Tibial artery (tissue), 4 donors: ENCODE measurements around the gene LMF1.

Experiments used
- DNase-seq, 2 donors: peaks; one replicate each; pipeline ENCODE4 v3.0.0-alpha.2; 2019
- H3K27ac ChIP-seq, 2 donors: fragments of 200-600 bp; sonication (generic) in 1 of 2; 1 replicate in 1 of 2; 2 replicates in 1 of 2; pipeline ENCODE4 v1.5.1; 2018 to 2019; ENCODE audit warnings: mild to moderate bottlenecking in 1 of 2
- H3K27me3 ChIP-seq, 2 donors: fragments of 200-600 bp; sonication (generic) in 1 of 2; one replicate each; pipeline versions ENCODE4 v1.5.1 to v1.6.0; 2016 to 2019
- H3K36me3 ChIP-seq, 3 donors: fragments of 200-600 bp; sonication (generic) in 2 of 3; one replicate each; pipeline ENCODE4 v1.5.1; 2016 to 2019; ENCODE audit warnings: mild to moderate bottlenecking in 2 of 3
- H3K4me1 ChIP-seq, 4 donors: fragments of 200-600 bp; sonication (generic) in 2 of 4; 1 replicate in 3 of 4; 2 replicates in 1 of 4; pipeline ENCODE4 v1.5.1; 2016 to 2019
- H3K4me3 ChIP-seq, 2 donors: fragments of 200-600 bp; sonication (generic) in 1 of 2; 1 replicate in 1 of 2; 2 replicates in 1 of 2; pipeline ENCODE4 v1.5.1; 2018 to 2019; ENCODE audit warnings: mild to moderate bottlenecking in 2 of 2
- H3K9me3 ChIP-seq, 3 donors: fragments of 200-600 bp; sonication (generic) in 1 of 3; one replicate each; pipeline ENCODE4 v1.5.1; 2016 to 2019
- intact Hi-C: fragments of 100-400 bp; cut with DNase I; formaldehyde crosslinking; loops from one replicate; pipeline ENCODE4 v1.15.0; 2023; ENCODE audit warnings: low total_unique reads
- TF ChIP-seq, protein P1 (sequence below), 2 experiments: fragments of 200-600 bp in 1 of 2; fragments of 450-650 bp in 1 of 2; IDR thresholded peaks; one replicate each; pipeline ENCODE4 v1.5.1; 2017 to 2019; ENCODE audit warnings: antibody characterized with exemption in 2 of 2, mild to moderate bottlenecking in 1 of 2, moderate library complexity in 1 of 2

The LMF1 gene

DNA sequence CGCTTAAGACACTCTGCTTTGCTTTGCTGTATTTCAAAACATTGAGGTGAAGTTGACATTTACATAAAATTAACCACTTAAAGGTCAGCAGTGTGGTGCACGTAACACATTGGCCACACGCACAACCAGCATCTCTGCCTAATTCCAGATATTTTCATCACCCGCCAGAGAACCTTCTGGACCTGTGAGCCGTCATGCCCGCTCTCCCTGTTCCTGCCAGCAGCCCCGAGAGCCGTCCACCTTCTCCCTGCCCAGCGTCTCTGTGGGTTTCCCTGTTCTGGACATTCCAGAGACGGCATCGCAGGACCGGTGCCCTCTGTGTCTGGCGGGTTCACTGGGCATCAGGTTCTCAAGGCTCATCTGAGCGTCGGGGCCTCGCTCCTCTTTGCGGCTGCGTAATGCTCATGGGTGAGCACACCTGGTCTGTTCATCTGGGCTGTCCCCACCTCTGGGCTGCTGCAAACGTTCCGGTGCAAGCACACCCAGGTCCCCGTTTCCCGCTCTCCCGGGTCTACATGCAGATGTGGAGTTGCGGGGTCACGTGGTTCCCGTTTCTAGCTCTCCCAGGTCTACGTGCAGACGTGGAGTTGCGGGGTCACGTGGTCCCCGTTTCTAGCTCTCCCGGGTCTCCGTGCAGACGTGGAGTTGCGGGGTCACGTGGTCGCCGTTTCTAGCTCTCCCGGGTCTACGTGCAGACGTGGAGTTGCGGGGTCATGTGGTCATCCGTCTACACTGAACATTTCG lies 122.1 kb downstream of the LMF1 start:
- Histone ChIP-seq H3K27ac (no peak overlapping the region), H3K4me3 (no peak overlapping the region), H3K36me3 (no peaks in the 10 kb centered on the region), H3K9me3 (no peaks in the 10 kb centered on the region), H3K27me3 (no peaks in the 10 kb centered on the region), H3K4me1 (no peaks in the 10 kb centered on the region)
- DNase-seq = no peak
- intact Hi-C loops = no loop called here
- TF ChIP-seq, protein P1, sequence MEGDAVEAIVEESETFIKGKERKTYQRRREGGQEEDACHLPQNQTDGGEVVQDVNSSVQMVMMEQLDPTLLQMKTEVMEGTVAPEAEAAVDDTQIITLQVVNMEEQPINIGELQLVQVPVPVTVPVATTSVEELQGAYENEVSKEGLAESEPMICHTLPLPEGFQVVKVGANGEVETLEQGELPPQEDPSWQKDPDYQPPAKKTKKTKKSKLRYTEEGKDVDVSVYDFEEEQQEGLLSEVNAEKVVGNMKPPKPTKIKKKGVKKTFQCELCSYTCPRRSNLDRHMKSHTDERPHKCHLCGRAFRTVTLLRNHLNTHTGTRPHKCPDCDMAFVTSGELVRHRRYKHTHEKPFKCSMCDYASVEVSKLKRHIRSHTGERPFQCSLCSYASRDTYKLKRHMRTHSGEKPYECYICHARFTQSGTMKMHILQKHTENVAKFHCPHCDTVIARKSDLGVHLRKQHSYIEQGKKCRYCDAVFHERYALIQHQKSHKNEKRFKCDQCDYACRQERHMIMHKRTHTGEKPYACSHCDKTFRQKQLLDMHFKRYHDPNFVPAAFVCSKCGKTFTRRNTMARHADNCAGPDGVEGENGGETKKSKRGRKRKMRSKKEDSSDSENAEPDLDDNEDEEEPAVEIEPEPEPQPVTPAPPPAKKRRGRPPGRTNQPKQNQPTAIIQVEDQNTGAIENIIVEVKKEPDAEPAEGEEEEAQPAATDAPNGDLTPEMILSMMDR (IDR thresholded peaks at IDR 0.05) = no peak

DNA sequence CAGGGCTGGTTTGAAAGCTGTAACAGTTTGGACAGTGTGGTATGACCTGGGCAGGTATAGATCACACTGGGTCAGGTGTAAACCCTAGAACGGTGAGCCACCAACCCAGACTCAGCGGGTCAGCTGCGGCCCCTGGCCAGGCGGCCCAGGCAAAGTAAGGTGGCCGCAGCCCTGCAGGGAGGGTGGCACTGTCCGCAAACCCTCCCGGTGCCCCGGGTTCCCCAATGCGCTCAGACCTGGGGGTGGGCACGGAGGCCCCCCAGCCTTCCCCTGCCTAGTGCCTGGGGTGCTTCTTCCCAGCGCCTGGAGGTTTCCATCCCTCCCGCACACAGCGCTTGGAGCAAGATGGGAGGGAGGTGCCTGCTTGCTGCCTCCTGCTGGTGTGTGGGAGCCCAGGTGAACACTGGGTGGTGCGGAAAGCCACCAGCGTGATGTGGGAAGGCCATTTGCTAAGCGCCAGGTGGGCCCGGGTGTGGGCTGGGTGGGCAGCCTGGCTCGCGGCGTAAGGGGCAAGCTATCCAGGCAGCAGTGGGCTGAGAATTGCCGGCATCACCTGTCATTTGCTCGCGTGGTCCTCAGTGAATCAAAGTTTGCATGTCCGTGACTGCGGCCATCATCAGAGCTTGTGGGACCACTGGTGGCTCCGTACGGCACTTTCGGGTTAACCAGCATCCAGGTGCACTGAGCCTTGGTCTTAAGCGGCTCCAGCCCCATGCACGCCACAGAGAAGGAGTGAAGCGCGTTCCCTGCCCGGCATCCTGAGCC lies 122.9 kb downstream of the LMF1 start:
- Histone ChIP-seq H3K27me3 (peaks cover 0 to 4% of the 10 kb centered on the region in 2 donors), H3K4me1 (no peaks in the 10 kb centered on the region), H3K9me3 (no peaks in the 10 kb centered on the region), H3K4me3 (no peak overlapping the region), H3K36me3 (no peaks in the 10 kb centered on the region), H3K27ac (no peak overlapping the region)
- DNase-seq = no peak
- TF ChIP-seq, protein P1 (IDR thresholded peaks at IDR 0.05) = no peak
- intact Hi-C loops = no loop called here

DNA sequence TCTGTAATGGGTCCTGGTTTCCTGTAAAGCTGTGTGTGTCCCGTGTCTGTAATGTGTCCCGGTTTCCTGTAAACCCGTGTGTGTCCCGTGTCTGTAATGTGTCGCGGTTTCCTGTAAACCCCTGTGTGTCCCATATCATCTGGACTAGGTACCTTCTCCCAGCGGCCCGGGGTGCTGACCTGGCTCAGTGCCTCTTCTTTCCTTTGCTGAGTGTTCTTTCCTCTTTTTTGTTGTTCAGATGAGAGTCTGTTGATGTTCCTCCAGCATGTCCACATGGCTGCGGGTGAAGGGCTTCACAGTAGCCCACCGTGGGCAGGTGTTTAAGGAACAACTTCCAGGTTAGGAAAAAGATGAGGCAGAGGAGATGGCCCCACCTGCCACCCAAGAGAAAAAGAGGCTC lies 123.6 kb downstream of the LMF1 start:
- Histone ChIP-seq H3K4me3 (no peak overlapping the region), H3K36me3 (no peaks in the 10 kb centered on the region), H3K4me1 (no peaks in the 10 kb centered on the region), H3K27ac (no peak overlapping the region), H3K9me3 (no peaks in the 10 kb centered on the region), H3K27me3 (peaks cover 0 to 11% of the 10 kb centered on the region in 2 donors)
- TF ChIP-seq, protein P1 (IDR thresholded peaks at IDR 0.05) = no peak
- DNase-seq = no peak
- intact Hi-C loops = no loop called here

DNA sequence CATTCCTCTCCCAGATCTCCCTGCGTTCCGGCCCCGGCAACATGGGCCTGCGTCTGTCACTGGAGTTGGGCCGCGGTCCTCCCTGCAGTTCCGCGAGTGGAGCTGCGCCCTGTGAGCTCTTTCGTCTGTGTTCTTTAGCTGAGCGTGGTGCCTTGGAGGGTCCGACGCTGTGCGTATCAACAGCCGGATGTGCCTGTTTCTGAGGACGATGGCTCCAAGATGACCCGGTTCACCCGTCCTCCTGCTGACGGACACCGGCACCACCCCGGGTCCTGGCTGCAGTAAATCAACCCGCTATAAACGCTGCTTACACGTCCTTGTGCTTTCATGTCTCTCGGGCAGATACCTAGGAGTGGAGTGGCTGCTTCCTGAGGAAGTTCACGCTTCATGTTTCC lies 125.4 kb downstream of the LMF1 start:
- TF ChIP-seq, protein P1 (IDR thresholded peaks at IDR 0.05) = no peak
- Histone ChIP-seq H3K36me3 (no peaks in the 10 kb centered on the region), H3K27me3 (peaks cover 0 to 29% of the 10 kb centered on the region in 2 donors), H3K4me1 (no peaks in the 10 kb centered on the region), H3K9me3 (no peaks in the 10 kb centered on the region), H3K4me3 (no peak overlapping the region), H3K27ac (no peak overlapping the region)
- intact Hi-C loops = no loop called here
- DNase-seq = no peak

DNA sequence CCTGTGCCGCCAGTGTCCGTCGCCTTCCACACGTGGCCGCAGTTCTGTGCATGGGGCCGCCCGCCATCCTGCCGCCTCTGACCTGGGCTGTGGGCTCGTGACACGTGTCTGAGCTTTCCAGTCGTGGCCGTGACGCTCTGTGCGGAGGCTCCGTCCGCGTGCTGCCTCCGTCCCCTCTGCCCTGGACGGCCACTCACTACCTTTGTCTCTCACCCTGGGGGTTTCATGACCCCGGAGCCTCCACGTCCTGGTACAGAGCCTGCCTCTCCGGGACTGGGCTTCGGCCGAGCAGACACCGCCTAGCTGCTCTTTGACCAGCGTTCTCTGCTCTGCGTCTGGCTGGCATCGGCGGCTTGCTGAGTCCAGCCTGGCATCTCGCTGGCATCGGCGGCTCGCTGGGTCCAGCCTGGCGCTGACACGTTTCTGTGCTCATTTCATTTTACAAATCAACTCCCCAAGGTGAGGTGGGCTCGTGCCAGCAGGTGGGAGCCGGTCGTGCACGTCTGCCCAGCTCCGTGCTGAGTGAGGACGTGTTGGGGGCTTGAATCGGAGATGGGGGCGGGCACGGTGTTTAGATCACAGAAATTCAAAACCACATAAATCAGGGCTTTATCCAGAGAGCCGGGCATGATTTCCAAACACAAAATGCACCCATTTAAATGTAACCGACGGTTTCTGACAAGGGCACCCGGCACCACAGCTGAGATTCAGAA lies 126.0 kb downstream of the LMF1 start:
- no peaks in the 10 kb centered on the region for H3K9me3 ChIP-seq
- H3K4me1 ChIP-seq = no peaks in the 10 kb centered on the region
- H3K36me3 ChIP-seq = no peaks in the 10 kb centered on the region
- H3K4me3 ChIP-seq = no peak overlapping the region
- peaks cover 0 to 35% of the 10 kb centered on the region in 2 donors for H3K27me3 ChIP-seq
- DNase-seq = no peak
- intact Hi-C loops = no loop called here
- TF ChIP-seq, protein P1 (IDR thresholded peaks at IDR 0.05) = no peak
- H3K27ac ChIP-seq = no peak overlapping the region
